Measurements from ENCODE around the gene PRR11. TPM values are rescaled to one million over a fixed set of nuclear protein-coding genes. Genes with fewer than 3 reads are reported as not detected.

Gene PRR11
- 1.6 TPM for total RNA-seq

DNA sequence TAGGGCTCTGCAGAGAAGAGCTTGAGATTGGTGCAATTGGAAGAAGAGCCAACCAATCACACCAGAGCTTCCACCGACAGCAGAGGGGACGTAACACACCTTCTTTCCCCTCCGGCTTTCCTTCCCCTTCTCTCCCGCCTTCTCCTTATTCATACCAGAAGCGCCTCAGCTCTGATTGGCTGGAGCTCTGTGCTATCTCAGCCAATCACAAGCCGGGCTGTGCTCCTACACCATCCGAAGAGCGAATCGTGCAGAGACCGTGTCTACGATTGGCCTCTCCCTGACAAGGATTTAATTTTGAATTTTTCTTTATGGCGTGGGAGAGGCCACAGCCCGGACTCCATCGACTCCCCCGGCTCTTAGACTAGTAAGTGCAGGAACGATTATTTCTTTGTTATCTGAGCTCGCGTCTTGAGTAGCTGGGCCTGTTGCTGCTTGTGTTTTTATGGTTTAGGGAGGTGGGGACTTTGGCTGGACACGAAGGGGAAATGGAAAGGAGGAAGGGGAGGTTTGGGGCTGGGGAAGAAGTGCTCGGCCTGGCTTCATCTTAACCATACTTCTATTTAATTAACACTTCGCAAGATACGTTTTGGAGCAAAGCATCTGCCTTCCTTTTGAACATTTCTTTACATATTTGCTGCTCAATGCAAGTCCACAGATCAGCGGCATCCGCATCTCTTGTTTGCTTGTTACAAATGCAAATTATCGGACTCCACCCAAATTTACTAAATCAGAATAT, at the start of gene PRR11:
TSS of gene PRR11 (plus strand) at position 308 of the 739 bp plus-strand sequence. CDS start 14,007 bp downstream, outside the sequence.
- Histone ChIP-seq H3K27ac (ENCODE audit: low read depth, low read length) (peak within 1 kb of the TSS; percentile 73), H3K27me3 (ENCODE audit: control insufficient read depth in 3 of 3, insufficient read depth in 3 of 3, low read length in 3 of 3) (no peaks in the 10 kb centered on the region), H3K9ac (ENCODE audit: low read depth in 1 of 3, low read length in 3 of 3) (peak within 1 kb of the TSS; percentile 80 to 84 (median 84)), H3K9me3 (ENCODE audit: control insufficient read depth in 3 of 3, low read length in 3 of 3) (no peaks in the 10 kb centered on the region), H3K36me3 (ENCODE audit: control insufficient read depth in 3 of 3, insufficient read depth in 3 of 3, low read length in 3 of 3) (no peaks in the 10 kb centered on the region), H3K4me1 (ENCODE audit: control insufficient read depth in 3 of 3, insufficient read depth in 3 of 3, low read length in 3 of 3) (peaks cover 7 to 10% (median 10%) of the 10 kb centered on the region in 3 donors), H3K4me3 (ENCODE audit: low read length in 3 of 3) (peak within 1 kb of the TSS; percentile 96)

DNA sequence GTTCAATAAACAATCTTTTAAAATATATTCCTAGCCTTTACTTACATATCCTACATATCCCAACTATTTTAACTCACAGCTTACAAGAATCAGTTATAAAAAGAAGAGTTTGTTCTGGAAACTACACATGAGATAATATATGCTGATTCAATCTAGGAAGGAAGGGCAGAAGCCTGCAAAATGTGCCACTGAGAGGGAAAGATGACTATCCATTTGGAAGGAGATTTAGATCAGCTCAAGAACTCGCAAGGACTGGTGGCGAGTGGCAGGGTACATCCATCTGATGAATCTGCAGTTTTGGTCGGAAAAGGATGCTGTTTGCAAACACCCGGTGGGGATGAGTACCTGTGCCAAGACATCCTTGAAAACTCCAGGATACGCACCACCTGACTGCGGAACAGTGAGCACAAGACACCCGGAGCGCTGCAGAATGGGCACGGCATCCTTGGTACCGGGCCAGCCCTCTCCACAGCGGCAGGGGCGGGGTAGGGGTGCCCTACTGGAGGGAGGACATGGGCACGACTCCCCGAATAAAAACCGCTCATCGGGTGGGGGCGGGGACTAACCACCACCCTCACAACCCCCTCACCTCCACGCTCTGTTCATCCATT, 49.6 kb upstream of the PRR11 start:
- Histone ChIP-seq H3K4me1 (ENCODE audit: control insufficient read depth in 3 of 3, insufficient read depth in 3 of 3, low read length in 3 of 3) (peaks cover 13 to 14% (median 13%) of the 10 kb centered on the region in 3 donors), H3K36me3 (ENCODE audit: control insufficient read depth in 3 of 3, insufficient read depth in 3 of 3, low read length in 3 of 3) (peaks cover 0 to 3% (median 0%) of the 10 kb centered on the region in 3 donors), H3K27me3 (ENCODE audit: control insufficient read depth in 3 of 3, insufficient read depth in 3 of 3, low read length in 3 of 3) (no peaks in the 10 kb centered on the region), H3K4me3 (ENCODE audit: low read length in 3 of 3) (peak overlapping the region; percentile 87 to 95 (median 87)), H3K9ac (ENCODE audit: low read depth in 1 of 3, low read length in 3 of 3) (peak overlapping the region; percentile 87 to 94 (median 92)), H3K27ac (ENCODE audit: low read depth, low read length) (peak overlapping the region; percentile 94), H3K9me3 (ENCODE audit: control insufficient read depth in 3 of 3, low read length in 3 of 3) (no peaks in the 10 kb centered on the region)

DNA sequence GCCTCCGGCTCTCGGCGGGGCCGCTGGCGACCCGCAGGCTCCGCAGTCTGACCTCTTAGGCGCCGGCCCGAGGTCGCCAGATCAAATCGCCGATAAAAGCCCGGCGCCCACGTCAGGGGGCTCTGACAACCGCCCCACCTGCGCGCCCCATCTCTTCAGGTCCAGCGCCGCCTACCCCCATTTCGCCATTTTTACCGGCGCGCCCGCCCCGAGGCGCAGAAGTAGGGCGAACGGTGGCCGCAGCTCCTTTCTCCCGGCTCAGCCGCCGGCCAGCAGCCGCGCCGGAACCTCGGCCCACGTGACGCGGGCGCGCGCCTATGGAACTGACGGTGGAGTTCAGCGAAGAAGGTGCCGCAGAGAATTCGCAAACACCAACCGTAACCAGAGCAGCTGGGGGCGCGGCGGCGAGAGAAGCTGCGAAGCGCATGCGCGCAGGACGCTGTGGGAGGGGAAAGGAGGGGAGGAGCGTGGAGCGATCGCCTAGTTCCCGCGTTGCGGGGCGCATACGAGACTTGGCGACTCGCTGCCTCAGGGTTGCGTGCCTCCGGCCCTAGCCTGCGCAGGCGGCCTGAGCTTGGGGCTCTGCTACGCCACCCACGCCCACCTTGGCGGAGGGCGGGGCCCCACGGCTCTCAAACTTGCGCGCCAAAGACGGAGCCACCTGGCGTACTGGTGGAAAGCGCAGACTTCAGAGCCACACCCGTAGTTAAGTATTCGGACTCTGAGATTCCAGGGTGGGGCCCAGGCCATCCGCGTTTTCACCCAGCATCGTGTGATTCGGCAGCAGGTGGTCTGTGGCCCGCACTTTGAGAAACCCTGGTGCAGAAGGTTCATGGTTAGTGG, 48.9 kb upstream of the PRR11 start, which contains the start of gene TRIM37:
TSS of gene TRIM37 (minus strand) at position 418 of the 843 bp plus-strand sequence. CDS start 419 bp downstream, outside the sequence.
- Histone ChIP-seq H3K9me3 (ENCODE audit: control insufficient read depth in 3 of 3, low read length in 3 of 3) (no peaks in the 10 kb centered on the region), H3K27me3 (ENCODE audit: control insufficient read depth in 3 of 3, insufficient read depth in 3 of 3, low read length in 3 of 3) (no peaks in the 10 kb centered on the region), H3K36me3 (ENCODE audit: control insufficient read depth in 3 of 3, insufficient read depth in 3 of 3, low read length in 3 of 3) (peaks cover 0 to 5% (median 0%) of the 10 kb centered on the region in 3 donors), H3K27ac (ENCODE audit: low read depth, low read length) (peak within 1 kb of the TSS; percentile 94), H3K4me1 (ENCODE audit: control insufficient read depth in 3 of 3, insufficient read depth in 3 of 3, low read length in 3 of 3) (peaks cover 13 to 14% (median 13%) of the 10 kb centered on the region in 3 donors), H3K9ac (ENCODE audit: low read depth in 1 of 3, low read length in 3 of 3) (peak within 1 kb of the TSS; percentile 87 to 94 (median 92)), H3K4me3 (ENCODE audit: low read length in 3 of 3) (peak within 1 kb of the TSS; percentile 87 to 95 (median 87))

DNA sequence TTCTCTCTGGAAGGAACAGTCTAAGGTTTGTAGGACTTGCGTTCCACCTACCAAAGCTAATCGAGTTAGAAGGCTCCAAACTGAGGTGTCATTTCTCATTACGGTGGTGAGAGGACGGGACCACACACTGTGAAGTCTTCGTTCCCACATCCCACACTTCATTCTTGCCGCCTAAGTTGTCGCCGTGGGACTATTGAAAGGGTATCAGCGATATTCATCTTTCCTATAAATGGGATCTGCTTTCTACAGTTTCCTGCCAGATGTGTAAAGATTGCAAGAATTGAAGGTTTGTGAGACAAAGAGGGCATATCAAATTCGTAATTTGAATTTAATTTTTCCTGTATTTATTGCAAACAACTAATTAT, 48.3 kb upstream of the PRR11 start:
- Histone ChIP-seq H3K27me3 (ENCODE audit: control insufficient read depth in 3 of 3, insufficient read depth in 3 of 3, low read length in 3 of 3) (no peaks in the 10 kb centered on the region), H3K4me3 (ENCODE audit: low read length in 3 of 3) (peak overlapping the region; percentile 87 to 95 (median 87)), H3K27ac (ENCODE audit: low read depth, low read length) (peak overlapping the region; percentile 94), H3K4me1 (ENCODE audit: control insufficient read depth in 3 of 3, insufficient read depth in 3 of 3, low read length in 3 of 3) (peaks cover 13 to 14% (median 13%) of the 10 kb centered on the region in 3 donors), H3K36me3 (ENCODE audit: control insufficient read depth in 3 of 3, insufficient read depth in 3 of 3, low read length in 3 of 3) (peaks cover 0 to 5% (median 0%) of the 10 kb centered on the region in 3 donors), H3K9me3 (ENCODE audit: control insufficient read depth in 3 of 3, low read length in 3 of 3) (no peaks in the 10 kb centered on the region), H3K9ac (ENCODE audit: low read depth in 1 of 3, low read length in 3 of 3) (peak overlapping the region; percentile 87 to 94 (median 92))

DNA sequence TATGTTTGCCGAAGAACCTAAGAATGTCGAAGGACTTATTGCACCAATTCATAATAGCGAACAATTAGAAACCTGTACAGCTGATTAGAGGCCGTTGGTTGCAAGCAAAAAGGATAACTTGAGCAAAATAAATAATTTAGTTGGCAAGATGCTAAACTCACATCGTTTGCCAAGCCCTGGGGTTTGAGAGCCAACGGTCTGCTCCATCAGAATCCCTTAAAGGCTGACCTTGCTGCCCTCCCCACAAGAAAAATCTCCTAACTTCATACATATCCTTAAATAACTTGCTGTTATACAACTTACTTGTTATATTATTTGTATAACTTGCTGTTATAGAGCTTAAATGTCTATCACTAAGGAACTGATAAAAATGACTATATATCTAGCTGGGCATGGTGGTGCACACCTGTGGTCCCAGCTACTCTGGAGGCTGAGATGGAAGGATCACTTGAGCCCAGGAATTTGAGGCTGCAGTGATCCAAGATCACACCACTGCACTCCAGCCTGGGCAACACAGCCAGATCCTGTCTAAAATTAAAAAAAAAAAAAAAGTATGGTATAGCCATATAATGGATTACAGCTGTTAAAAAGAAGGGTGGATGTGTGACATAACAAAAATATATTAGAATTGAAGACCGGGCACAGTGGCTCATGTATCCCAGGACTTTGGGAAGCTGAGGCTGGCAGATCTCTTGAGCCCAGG, 47.0 kb upstream of the PRR11 start:
- no peak overlapping the region for H3K27ac ChIP-seq (ENCODE audit: low read depth, low read length)
- H3K36me3 ChIP-seq (ENCODE audit: control insufficient read depth in 3 of 3, insufficient read depth in 3 of 3, low read length in 3 of 3), result peaks cover 0 to 5% (median 0%) of the 10 kb centered on the region in 3 donors
- H3K9me3 ChIP-seq (ENCODE audit: control insufficient read depth in 3 of 3, low read length in 3 of 3), result no peaks in the 10 kb centered on the region
- no peak overlapping the region for H3K4me3 ChIP-seq (ENCODE audit: low read length in 3 of 3)
- H3K27me3 ChIP-seq (ENCODE audit: control insufficient read depth in 3 of 3, insufficient read depth in 3 of 3, low read length in 3 of 3), result no peaks in the 10 kb centered on the region
- H3K4me1 ChIP-seq (ENCODE audit: control insufficient read depth in 3 of 3, insufficient read depth in 3 of 3, low read length in 3 of 3), result peaks cover 13 to 14% (median 13%) of the 10 kb centered on the region in 3 donors
- H3K9ac ChIP-seq (ENCODE audit: low read depth in 1 of 3, low read length in 3 of 3), result no peak overlapping the region

DNA sequence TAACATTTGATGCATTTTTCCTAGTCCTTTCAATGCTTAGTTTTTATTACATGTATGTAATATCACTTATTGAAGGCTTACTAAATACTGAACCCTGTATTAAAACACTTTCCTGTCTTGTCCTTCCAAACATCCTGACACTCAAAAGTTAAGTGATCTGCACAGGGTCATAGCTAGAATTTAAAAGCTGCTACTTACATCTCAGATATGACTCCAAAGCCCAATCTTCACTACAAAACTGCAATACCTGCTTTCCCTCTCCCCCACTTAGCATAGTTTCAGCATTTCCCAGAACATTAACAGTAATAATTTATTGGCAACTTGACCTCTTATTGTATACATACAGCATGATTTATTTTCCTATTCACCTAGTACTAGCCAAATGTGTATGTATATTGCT, 44.6 kb upstream of the PRR11 start:
- Histone ChIP-seq H3K36me3 (ENCODE audit: control insufficient read depth in 3 of 3, insufficient read depth in 3 of 3, low read length in 3 of 3) (peaks cover 0 to 8% (median 6%) of the 10 kb centered on the region in 3 donors), H3K27me3 (ENCODE audit: control insufficient read depth in 3 of 3, insufficient read depth in 3 of 3, low read length in 3 of 3) (no peaks in the 10 kb centered on the region), H3K4me3 (ENCODE audit: low read length in 3 of 3) (no peak overlapping the region), H3K4me1 (ENCODE audit: control insufficient read depth in 3 of 3, insufficient read depth in 3 of 3, low read length in 3 of 3) (peaks cover 7 to 10% (median 9%) of the 10 kb centered on the region in 3 donors), H3K27ac (ENCODE audit: low read depth, low read length) (no peak overlapping the region), H3K9me3 (ENCODE audit: control insufficient read depth in 3 of 3, low read length in 3 of 3) (no peaks in the 10 kb centered on the region), H3K9ac (ENCODE audit: low read depth in 1 of 3, low read length in 3 of 3) (no peak overlapping the region)

DNA sequence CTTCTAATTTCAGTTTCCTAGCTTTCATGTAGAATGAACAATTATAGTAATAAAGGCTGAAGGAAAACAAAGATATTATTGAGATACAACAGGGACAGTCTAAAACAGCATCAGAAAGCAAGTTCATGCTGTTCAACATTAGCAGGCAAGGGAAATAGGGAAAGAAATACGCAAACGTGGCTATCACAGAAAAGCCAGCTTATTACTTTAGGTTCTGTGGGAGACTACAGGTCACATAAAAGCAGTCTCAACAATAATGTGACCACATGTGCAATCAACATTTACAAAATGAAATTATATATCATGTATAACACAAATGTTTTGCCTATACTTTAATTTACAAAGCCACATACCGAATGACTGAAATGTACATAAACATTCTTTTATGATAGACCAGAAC, 44.0 kb upstream of the PRR11 start:
- no peak overlapping the region for H3K4me3 ChIP-seq (ENCODE audit: low read length in 3 of 3)
- no peak overlapping the region for H3K9ac ChIP-seq (ENCODE audit: low read depth in 1 of 3, low read length in 3 of 3)
- peaks cover 6 to 8% (median 7%) of the 10 kb centered on the region in 3 donors for H3K4me1 ChIP-seq (ENCODE audit: control insufficient read depth in 3 of 3, insufficient read depth in 3 of 3, low read length in 3 of 3)
- peaks cover 0 to 8% (median 6%) of the 10 kb centered on the region in 3 donors for H3K36me3 ChIP-seq (ENCODE audit: control insufficient read depth in 3 of 3, insufficient read depth in 3 of 3, low read length in 3 of 3)
- no peaks in the 10 kb centered on the region for H3K9me3 ChIP-seq (ENCODE audit: control insufficient read depth in 3 of 3, low read length in 3 of 3)
- H3K27me3 ChIP-seq (ENCODE audit: control insufficient read depth in 3 of 3, insufficient read depth in 3 of 3, low read length in 3 of 3), result no peaks in the 10 kb centered on the region
- H3K27ac ChIP-seq (ENCODE audit: low read depth, low read length), result no peak overlapping the region

DNA sequence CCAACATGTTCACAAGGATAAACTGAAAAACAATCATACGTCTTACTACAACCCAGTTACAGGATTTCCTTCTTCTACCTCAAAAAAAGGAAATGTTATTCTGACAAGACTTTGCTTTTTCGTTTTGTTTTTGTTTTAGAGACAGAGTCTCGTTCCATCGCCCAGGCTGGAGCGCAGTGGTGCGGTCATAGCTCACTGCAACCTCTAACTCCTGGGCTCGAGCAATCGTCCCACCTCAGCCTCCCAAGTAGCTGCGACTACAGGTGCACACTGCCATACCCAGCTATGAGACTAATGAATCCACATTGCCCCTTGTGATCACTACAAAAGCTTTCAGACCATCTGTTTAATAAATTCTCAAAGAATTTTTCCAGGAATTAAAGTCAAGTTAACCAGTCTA, 40.1 kb upstream of the PRR11 start:
- Histone ChIP-seq H3K27me3 (ENCODE audit: control insufficient read depth in 3 of 3, insufficient read depth in 3 of 3, low read length in 3 of 3) (no peaks in the 10 kb centered on the region), H3K9me3 (ENCODE audit: control insufficient read depth in 3 of 3, low read length in 3 of 3) (no peaks in the 10 kb centered on the region), H3K4me1 (ENCODE audit: control insufficient read depth in 3 of 3, insufficient read depth in 3 of 3, low read length in 3 of 3) (no peaks in the 10 kb centered on the region), H3K27ac (ENCODE audit: low read depth, low read length) (no peak overlapping the region), H3K4me3 (ENCODE audit: low read length in 3 of 3) (no peak overlapping the region), H3K9ac (ENCODE audit: low read depth in 1 of 3, low read length in 3 of 3) (no peak overlapping the region), H3K36me3 (ENCODE audit: control insufficient read depth in 3 of 3, insufficient read depth in 3 of 3, low read length in 3 of 3) (peaks cover 0 to 8% (median 6%) of the 10 kb centered on the region in 3 donors)

DNA sequence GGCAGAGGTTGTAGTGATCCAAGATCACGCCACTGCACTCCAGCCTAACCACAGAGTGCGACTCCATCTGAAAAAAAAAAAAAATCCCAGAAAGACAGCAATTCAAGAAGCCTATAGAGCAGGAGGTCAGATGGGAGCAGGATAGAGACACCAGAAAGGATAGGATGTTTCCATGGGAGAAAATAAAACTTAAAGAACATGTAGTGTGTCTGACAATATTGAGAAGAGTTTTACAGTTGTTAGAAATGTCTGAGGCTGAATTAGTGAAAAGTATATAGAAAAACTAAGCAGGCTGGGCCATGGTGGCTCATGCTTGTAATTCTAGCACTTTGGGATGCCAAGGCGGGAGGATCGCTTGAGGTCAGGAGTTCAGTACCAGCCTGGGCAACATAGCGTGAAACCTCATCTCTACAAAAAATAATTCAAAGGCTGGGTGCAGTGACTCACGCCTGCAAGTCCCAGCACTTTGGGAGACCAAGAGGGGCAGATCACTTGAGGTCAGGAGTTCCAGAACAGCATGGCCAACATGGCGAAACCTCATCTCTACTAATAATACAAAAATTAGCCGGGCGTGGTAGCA, 33.6 kb upstream of the PRR11 start:
- no peaks in the 10 kb centered on the region for H3K27me3 ChIP-seq (ENCODE audit: control insufficient read depth in 3 of 3, insufficient read depth in 3 of 3, low read length in 3 of 3)
- H3K36me3 ChIP-seq (ENCODE audit: control insufficient read depth in 3 of 3, insufficient read depth in 3 of 3, low read length in 3 of 3), result peaks cover 0 to 2% (median 0%) of the 10 kb centered on the region in 3 donors
- no peak overlapping the region for H3K9ac ChIP-seq (ENCODE audit: low read depth in 1 of 3, low read length in 3 of 3)
- no peak overlapping the region for H3K4me3 ChIP-seq (ENCODE audit: low read length in 3 of 3)
- no peaks in the 10 kb centered on the region for H3K4me1 ChIP-seq (ENCODE audit: control insufficient read depth in 3 of 3, insufficient read depth in 3 of 3, low read length in 3 of 3)
- no peak overlapping the region for H3K27ac ChIP-seq (ENCODE audit: low read depth, low read length)
- H3K9me3 ChIP-seq (ENCODE audit: control insufficient read depth in 3 of 3, low read length in 3 of 3), result no peaks in the 10 kb centered on the region

Data from skeletal muscle tissue (tissue), 4 donors.